PC-3 (cell line): ENCODE data around the gene CLDN20. TPM values are rescaled to one million over a fixed set of nuclear protein-coding genes. Genes with fewer than 3 reads are reported as not detected.

Source experiments
- ATAC-seq: fragments of 200-7000 bp; cut with Tn5 transposase; 2 replicates; pipeline ENCODE4 v1.9.1; 2020; ENCODE audit warnings: mild to moderate bottlenecking, moderate library complexity
- BruUV-seq: library from RNA; stranded (reverse); fragments of 400-500 nt; replicated peaks from 2 replicates; lab custom pipeline; 2021; lab: Mats Ljungman, UMichigan
- CTCF ChIA-PET: fragments of 300-600 bp; sonication (Branson Sonifier 250); formaldehyde crosslinking; loops from one replicate; lab custom pipeline; 2022; ENCODE audit warnings: antibody characterized with exemption; lab: Charles Lee
- POLR2A ChIA-PET: fragments of 300-600 bp; sonication (Branson Sonifier 250); formaldehyde crosslinking; loops from one replicate; lab custom pipeline; 2022; ENCODE audit warnings: antibody characterized with exemption; ENCODE audit not compliant: unreplicated experiment; lab: Charles Lee
- DNase-seq: peaks from one replicate; pipeline ENCODE4 v3.0.0-alpha.2; 2015
- H2AFZ ChIP-seq: fragments of 300-600 bp; sonication (generic); 2 replicates; pipeline ENCODE4 v1.6.0; 2016; ENCODE audit warnings: antibody characterized with exemption, low read length
- H3F3A ChIP-seq: fragments of 300-600 bp; sonication (generic); one replicate; pipeline ENCODE4 v1.6.0; 2017; ENCODE audit warnings: antibody characterized with exemption, low read length, control low read depth, mild to moderate bottlenecking; ENCODE audit not compliant: unreplicated experiment
- H3K27ac ChIP-seq: fragments of 300-600 bp; sonication (generic); 2 replicates; pipeline ENCODE4 v1.5.1; 2016; ENCODE audit warnings: mild to moderate bottlenecking, low read length
- H3K27me3 ChIP-seq: fragments of 300-600 bp; sonication (generic); 2 replicates; pipeline ENCODE4 v1.6.1; 2016; ENCODE audit warnings: low read length, mixed read lengths
- H3K36me3 ChIP-seq: fragments of 300-600 bp; sonication (generic); 2 replicates; pipeline ENCODE4 v1.6.1; 2016; ENCODE audit warnings: low read depth, mixed run types, low read length, mixed read lengths
- H3K4me1 ChIP-seq: fragments of 300-600 bp; sonication (generic); 2 replicates; pipeline ENCODE4 v1.5.1; 2016; ENCODE audit warnings: low read length; ENCODE audit not compliant: insufficient read depth
- H3K4me2 ChIP-seq: fragments of 300-600 bp; sonication (generic); 2 replicates; pipeline ENCODE4 v1.6.0; 2016; ENCODE audit warnings: low read length
- H3K4me3 ChIP-seq: fragments of 300-600 bp; sonication (generic); 2 replicates; pipeline ENCODE4 v1.5.1; 2016; ENCODE audit warnings: mild to moderate bottlenecking, low read length, mixed read lengths
- H3K79me2 ChIP-seq: fragments of 300-600 bp; sonication (generic); 2 replicates; pipeline ENCODE4 v1.6.1; 2017; ENCODE audit warnings: low read length, mixed read lengths
- H3K9ac ChIP-seq: fragments of 300-600 bp; sonication (generic); 2 replicates; pipeline ENCODE4 v1.6.0; 2016; ENCODE audit warnings: mild to moderate bottlenecking, low read length
- H3K9me2 ChIP-seq: fragments of 300-600 bp; sonication (generic); replicated peaks from 2 replicates; pipeline ENCODE4 v1.6.1; 2016; ENCODE audit warnings: mixed run types, low read length, mixed read lengths
- H3K9me3 ChIP-seq: fragments of 300-600 bp; sonication (generic); 2 replicates; pipeline ENCODE4 v1.6.1; 2016; ENCODE audit warnings: low read length, mixed read lengths
- H4K20me1 ChIP-seq: fragments of 300-600 bp; sonication (generic); 2 replicates; pipeline ENCODE4 v1.6.1; 2016; ENCODE audit warnings: low read length, mixed read lengths
- EZH2 ChIP-seq: fragments of 300-600 bp; sonication (generic); IDR thresholded peaks from one replicate; pipeline ENCODE4 v1.6.1; 2017; ENCODE audit warnings: antibody characterized with exemption, mild to moderate bottlenecking, low read length; ENCODE audit not compliant: unreplicated experiment
- EZH2phosphoT487 ChIP-seq: fragments of 300-600 bp; sonication (generic); IDR thresholded peaks from 2 replicates; pipeline ENCODE4 v1.6.1; 2018; ENCODE audit warnings: mild to moderate bottlenecking, antibody characterized with exemption, low read length, borderline replicate concordance
- intact Hi-C: fragments of 100-400 bp; cut with micrococcal nuclease; formaldehyde crosslinking; loops from 2 replicates; pipeline ENCODE4 v1.9.0; 2023
- total RNA-seq: library from RNA; depleted of rRNA; stranded (reverse); fragments of >200 nt; gene quantifications from 2 replicates; pipeline ENCODE4 v1.2.3, GENCODE V29; 2014
- TF ChIP-seq, protein P1 (sequence below): fragments of 300-600 bp; sonication (generic); conservative IDR thresholded peaks from 2 replicates; pipeline ENCODE4 v1.5.1; 2017; ENCODE audit warnings: antibody characterized with exemption, low read depth, mild to moderate bottlenecking, low read length

Gene CLDN20
- total RNA-seq, 1 experiment from 2014 or later: not detected

DNA sequence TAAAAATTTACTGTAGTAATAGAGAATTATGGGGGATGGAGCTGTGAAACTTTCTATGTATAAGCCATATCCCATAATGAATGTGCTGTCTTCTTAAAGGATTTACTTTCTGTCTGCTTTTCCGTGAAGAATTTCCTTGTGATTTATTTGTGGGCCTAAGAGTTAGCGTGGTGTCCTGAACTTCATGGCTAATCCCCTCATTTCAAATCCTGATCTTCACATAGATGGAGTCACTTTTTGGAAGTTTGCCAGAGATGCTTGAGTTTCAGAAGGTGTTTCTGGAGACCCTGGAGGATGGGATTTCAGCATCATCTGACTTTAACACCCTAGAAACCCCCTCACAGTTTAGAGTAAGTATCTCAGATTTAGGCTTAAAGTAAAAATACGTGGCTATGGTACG is 19.4 kb upstream of the CLDN20 start:
- Histone ChIP-seq H3K36me3 (no peaks in the 10 kb centered on the region), H3K4me1 (no peaks in the 10 kb centered on the region), H3K4me2 (no peak overlapping the region), H3K4me3 (no peak overlapping the region), H3K9me3 (no peaks in the 10 kb centered on the region), H2AFZ (no peak overlapping the region), H3F3A (no peaks in the 10 kb centered on the region), H4K20me1 (no peaks in the 10 kb centered on the region), H3K27ac (no peak overlapping the region), H3K27me3 (no peaks in the 10 kb centered on the region), H3K9ac (no peak overlapping the region), H3K79me2 (no peaks in the 10 kb centered on the region), H3K9me2 (no peaks in the 10 kb centered on the region)
- no TSS peak for BruUV-seq
- no peak for DNase-seq
- CTCF ChIA-PET: no interaction called here
- intact Hi-C loops: no loop called here
- POLR2A ChIA-PET: no interaction called here
- TF ChIP-seq, protein P1, sequence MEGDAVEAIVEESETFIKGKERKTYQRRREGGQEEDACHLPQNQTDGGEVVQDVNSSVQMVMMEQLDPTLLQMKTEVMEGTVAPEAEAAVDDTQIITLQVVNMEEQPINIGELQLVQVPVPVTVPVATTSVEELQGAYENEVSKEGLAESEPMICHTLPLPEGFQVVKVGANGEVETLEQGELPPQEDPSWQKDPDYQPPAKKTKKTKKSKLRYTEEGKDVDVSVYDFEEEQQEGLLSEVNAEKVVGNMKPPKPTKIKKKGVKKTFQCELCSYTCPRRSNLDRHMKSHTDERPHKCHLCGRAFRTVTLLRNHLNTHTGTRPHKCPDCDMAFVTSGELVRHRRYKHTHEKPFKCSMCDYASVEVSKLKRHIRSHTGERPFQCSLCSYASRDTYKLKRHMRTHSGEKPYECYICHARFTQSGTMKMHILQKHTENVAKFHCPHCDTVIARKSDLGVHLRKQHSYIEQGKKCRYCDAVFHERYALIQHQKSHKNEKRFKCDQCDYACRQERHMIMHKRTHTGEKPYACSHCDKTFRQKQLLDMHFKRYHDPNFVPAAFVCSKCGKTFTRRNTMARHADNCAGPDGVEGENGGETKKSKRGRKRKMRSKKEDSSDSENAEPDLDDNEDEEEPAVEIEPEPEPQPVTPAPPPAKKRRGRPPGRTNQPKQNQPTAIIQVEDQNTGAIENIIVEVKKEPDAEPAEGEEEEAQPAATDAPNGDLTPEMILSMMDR: no peak
- TF ChIP-seq EZH2 (no peak), EZH2phosphoT487 (no peak)
- ATAC-seq: no peak

DNA sequence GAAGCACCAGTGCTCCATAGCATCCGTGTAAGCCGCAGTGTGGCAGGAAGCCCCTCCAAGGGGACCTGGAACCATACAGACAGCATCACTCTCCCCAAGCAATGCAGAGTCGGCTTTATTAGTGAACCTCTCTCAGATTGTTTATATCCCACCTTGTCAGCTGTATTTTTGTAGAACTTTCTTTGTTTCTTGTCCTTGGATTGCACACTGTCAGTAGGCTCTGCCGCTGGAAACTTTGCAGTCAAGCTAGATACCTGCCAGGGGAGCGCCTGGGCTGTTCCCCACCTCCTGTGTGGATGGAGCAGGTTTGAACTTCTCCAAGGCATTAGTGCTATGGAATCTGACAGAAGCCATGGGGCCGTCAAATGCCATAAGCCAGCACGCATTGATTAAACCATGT is 18.6 kb upstream of the CLDN20 start:
- Histone ChIP-seq H3F3A (no peaks in the 10 kb centered on the region), H3K9me2 (no peaks in the 10 kb centered on the region), H3K9ac (no peak overlapping the region), H3K4me3 (no peak overlapping the region), H3K27me3 (no peaks in the 10 kb centered on the region), H4K20me1 (no peaks in the 10 kb centered on the region), H3K4me2 (no peak overlapping the region), H2AFZ (no peak overlapping the region), H3K36me3 (no peaks in the 10 kb centered on the region), H3K79me2 (no peaks in the 10 kb centered on the region), H3K27ac (no peak overlapping the region), H3K9me3 (no peaks in the 10 kb centered on the region), H3K4me1 (no peaks in the 10 kb centered on the region)
- no peak for DNase-seq
- intact Hi-C loops: loop anchor here (5.0 kb wide), 1 partner anchor 378 kb away; no protein-coding TSS in a partner anchor
- ATAC-seq: no peak
- TF ChIP-seq, protein P1: no peak
- TF ChIP-seq EZH2phosphoT487: no peak
- no peak for TF ChIP-seq EZH2
- no TSS peak for BruUV-seq
- POLR2A ChIA-PET: no interaction called here
- CTCF ChIA-PET: no interaction called here

DNA sequence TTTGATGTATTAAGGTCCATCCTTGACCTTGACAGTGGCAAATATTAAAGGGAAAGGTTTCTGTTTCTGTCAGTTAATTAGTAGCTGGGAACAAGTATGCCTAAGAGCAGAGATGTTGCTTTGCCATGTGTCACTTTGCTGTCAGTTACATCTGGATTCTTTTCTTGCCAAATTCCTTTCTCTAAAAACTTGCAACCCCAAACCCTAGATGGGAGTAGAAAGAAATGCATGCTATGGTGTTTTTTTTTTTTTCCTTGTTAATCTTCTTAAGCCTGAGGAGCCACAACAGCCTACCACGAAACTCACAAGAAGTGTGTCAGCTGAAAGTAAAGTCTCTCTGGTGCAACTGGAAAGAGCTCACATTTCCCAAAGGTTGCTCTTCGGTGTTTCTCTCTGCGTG is 18.0 kb upstream of the CLDN20 start:
- Histone ChIP-seq H3K27me3 (no peaks in the 10 kb centered on the region), H3K4me1 (no peaks in the 10 kb centered on the region), H3K79me2 (no peaks in the 10 kb centered on the region), H3F3A (no peaks in the 10 kb centered on the region), H3K4me2 (no peak overlapping the region), H2AFZ (no peak overlapping the region), H3K9me2 (no peaks in the 10 kb centered on the region), H3K27ac (no peak overlapping the region), H3K9me3 (no peaks in the 10 kb centered on the region), H3K9ac (no peak overlapping the region), H4K20me1 (no peaks in the 10 kb centered on the region), H3K36me3 (no peaks in the 10 kb centered on the region), H3K4me3 (no peak overlapping the region)
- ChIA-PET CTCF (no interaction called here), POLR2A (no interaction called here)
- ATAC-seq (no peak), DNase-seq (no peak)
- BruUV-seq: no TSS peak
- no peak for TF ChIP-seq EZH2
- TF ChIP-seq EZH2phosphoT487: no peak
- TF ChIP-seq, protein P1: no peak
- intact Hi-C loops: loop anchor here (5.0 kb wide), 1 partner anchor 379 kb away; no protein-coding TSS in a partner anchor
